NCI-H2107 treated with DMSO at 0.1 percent for 48 hours (cell line): ENCODE results near the gene ATN1.

Experiments
- DNase-seq: peaks from one replicate; lab custom pipeline; 2025; ENCODE audit not compliant: unreplicated experiment; lab: John Stamatoyannopoulos, UW

ATN1 gene

DNA sequence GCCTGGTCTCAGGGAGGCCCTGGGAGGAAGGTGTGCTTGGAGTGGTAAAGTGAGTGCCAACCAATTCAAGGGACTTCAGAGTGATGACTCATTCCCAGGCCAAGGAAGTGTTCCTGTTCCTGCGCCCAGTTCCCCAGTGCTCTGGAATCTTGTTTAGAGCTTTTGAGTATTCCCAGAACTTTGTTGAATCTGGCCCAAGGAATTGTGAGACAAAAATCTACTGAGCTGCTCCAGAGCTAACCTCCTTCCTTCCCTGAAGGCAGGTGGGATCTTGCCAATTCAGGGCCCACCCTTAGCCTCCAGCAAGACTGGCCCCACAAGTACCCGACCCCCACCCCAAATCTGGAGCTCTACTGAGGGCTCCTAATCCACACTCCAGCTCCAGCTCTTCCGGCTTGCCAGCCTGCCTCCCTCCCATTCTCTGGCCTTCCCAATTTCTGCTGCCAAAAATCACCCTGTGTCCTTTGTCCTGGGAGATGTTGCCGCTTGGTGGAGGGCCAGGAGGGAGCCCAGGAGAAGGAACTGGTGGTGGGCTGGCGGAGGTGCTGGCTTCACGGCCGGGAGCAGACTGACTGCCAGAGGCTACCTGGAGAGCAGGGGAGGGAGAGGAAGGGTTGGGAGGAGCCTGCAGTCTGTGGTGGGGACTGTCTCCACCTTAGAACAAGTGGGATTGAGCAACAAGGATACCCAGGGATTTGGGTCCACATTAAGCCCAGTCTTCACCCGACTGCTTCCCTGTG is 2.0 kb upstream of the ATN1 start:
- no peak for DNase-seq

DNA sequence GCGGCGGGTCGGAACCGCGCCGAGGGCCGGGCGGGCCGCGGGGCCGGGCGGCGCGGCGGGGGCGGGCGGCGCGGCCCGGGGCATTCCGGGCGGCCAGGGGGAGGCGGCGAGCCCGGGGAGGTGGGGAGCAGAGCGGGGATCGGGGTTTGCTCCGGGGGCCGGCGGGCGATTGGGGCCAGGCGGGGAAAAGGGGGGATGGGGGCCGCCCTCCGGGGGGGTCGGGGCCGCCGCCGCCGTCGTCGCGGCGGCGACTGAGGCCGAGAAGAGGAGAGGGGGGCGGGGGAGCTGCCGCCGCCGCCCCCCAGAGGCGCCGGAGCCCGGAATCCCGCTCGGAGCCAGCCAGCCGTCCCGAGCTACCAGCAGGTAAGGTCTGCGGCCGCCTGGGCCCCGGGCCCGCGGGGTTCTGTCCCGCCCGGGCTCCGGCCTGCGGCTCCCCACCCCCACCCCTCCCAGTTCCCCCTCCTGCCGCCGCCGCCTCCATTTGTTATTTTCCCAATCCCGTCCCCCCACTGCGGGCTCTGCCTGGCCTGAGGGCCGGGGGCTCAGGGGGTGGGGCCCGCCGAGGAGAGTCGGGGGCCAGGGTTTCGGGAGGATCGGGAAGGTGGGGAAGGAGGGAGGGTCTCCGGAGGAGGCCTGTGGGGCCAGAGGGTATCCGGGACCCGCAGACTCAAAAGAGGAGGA is 403 bp downstream of the ATN1 start:
- no peak for DNase-seq

DNA sequence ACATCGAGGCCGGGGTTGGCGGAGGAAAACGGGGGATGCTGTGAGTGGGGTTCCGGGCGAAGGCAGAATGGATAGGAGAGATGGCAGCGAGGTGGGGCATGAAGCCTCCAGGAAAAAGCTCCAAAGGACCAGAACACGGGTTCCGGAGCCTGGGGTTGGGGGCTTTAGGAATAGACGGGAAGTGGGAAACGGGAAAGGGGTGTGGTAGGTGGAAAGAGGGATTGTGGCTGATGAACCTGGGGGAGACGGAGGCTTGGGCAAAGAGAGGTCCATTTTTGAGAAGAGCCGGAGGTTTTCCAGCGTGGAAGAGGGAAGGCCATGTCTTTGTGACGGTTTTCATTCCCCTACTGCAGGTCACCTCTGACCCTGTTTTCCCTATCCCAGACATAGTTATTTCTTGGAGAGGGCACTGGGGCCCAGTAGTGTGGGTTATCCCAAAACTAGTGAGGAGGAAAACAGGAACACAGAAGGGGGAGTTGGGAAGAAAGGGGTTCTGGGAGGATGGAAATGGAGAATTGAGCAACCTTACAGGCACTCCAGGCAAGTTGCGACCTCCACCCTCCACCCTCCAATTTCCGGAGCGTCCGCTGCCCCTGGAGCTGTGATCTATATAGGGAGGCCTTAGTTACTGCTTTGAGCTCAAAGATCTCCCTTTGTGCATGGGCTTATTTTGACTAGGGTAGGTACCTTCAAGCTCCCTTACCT is 1.1 kb downstream of the ATN1 start:
- DNase-seq, result no peak

DNA sequence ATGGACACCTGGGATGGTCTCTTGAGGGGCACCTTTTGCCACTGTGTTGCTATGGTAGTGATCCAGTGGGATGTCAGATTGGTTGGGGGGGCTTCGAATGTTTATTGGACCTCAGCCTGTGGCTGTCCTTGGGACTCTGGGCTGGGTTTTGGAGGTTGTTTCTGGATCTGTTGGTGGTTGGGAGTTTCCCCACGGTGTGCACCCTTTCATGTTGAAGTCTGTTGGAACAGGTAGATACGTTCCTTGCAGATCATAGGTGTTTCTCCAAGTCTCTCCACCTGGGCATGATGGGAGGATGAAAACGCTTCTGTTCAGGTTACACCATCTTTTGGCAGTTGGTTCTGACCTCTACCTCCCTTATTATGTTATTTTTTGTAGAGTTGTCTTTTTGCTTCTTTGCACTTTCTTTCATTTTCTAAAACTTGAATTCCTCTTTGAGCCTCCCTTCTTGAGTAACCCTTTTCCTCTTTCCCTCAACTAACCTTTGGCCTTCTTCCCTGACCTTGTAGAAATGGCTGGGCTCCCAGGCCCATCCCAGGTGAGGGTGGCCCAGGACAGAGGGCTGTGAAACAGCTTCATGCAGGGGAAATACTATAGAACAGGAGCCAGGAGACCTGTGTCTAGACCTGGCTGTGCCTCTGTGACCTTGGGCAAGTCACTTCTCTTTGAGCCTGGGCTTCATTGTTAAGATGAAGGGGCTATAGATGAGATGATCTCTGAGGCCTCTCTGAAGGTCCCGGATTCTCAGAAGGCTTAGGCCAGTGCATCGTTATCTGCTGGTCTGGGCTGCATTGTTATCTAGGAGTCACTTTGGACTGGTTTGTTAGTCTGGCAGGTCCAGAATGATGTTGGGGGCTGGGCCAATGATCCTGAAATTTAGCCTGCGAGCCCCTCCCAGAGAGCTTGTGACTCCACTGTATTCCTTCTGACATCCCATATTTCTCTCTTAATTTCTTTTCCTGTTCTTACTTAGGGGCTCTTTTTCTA is 2.0 kb downstream of the ATN1 start:
- no peak for DNase-seq

DNA sequence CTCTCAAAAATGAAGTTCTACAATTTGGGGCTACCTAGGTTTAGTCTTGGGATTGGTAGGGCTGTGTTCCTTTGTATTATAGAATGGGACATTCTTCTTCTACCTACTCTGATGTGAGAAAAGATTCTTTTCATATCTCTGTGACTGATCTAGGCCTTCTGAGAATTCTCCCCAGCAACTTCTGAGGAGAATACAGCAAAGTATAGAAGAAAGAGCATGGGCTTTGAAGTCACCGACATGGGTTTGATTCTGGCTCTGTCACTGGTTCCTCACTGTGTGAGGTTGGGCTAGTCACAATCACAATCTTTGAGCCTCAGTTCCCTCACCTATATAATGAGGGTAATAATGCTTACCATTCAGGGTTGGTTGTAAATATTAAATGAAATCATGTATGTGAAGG is 5.0 kb downstream of the ATN1 start:
- DNase-seq, result no peak

DNA sequence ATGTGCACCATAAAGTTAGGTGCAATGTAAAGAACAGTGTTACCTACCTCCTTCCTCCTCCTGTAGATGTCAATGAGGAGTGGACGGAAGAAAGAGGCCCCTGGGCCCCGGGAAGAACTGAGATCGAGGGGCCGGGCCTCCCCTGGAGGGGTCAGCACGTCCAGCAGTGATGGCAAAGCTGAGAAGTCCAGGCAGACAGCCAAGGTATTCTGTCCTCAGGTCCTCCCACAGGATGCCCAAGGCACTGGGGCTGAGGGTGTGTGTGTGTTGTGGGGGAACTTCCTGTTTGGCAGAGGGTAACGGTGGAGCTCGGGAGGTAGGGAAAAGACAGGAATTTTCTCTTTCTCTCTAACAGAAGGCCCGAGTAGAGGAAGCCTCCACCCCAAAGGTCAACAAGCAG is 6.4 kb downstream of the ATN1 start:
- DNase-seq, result no peak

DNA sequence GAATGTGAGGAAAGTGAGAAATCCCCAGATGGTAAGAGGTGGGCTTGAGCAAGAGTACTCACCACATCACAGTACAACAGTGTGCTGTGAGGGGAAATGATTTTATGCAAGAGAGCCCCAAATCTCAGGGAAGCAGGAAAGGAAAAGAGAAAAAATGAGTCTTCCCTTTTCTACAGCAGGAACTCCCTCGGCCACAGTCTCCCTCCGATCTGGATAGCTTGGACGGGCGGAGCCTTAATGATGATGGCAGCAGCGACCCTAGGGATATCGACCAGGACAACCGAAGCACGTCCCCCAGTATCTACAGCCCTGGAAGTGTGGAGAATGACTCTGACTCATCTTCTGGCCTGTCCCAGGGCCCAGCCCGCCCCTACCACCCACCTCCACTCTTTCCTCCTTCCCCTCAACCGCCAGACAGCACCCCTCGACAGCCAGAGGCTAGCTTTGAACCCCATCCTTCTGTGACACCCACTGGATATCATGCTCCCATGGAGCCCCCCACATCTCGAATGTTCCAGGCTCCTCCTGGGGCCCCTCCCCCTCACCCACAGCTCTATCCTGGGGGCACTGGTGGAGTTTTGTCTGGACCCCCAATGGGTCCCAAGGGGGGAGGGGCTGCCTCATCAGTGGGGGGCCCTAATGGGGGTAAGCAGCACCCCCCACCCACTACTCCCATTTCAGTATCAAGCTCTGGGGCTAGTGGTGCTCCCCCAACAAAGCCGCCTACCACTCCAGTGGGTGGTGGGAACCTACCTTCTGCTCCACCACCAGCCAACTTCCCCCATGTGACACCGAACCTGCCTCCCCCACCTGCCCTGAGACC is 7.8 kb downstream of the ATN1 start:
- no peak for DNase-seq

DNA sequence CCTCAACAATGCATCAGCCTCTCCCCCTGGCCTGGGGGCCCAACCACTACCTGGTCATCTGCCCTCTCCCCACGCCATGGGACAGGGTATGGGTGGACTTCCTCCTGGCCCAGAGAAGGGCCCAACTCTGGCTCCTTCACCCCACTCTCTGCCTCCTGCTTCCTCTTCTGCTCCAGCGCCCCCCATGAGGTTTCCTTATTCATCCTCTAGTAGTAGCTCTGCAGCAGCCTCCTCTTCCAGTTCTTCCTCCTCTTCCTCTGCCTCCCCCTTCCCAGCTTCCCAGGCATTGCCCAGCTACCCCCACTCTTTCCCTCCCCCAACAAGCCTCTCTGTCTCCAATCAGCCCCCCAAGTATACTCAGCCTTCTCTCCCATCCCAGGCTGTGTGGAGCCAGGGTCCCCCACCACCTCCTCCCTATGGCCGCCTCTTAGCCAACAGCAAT is 8.5 kb downstream of the ATN1 start:
- no peak for DNase-seq

DNA sequence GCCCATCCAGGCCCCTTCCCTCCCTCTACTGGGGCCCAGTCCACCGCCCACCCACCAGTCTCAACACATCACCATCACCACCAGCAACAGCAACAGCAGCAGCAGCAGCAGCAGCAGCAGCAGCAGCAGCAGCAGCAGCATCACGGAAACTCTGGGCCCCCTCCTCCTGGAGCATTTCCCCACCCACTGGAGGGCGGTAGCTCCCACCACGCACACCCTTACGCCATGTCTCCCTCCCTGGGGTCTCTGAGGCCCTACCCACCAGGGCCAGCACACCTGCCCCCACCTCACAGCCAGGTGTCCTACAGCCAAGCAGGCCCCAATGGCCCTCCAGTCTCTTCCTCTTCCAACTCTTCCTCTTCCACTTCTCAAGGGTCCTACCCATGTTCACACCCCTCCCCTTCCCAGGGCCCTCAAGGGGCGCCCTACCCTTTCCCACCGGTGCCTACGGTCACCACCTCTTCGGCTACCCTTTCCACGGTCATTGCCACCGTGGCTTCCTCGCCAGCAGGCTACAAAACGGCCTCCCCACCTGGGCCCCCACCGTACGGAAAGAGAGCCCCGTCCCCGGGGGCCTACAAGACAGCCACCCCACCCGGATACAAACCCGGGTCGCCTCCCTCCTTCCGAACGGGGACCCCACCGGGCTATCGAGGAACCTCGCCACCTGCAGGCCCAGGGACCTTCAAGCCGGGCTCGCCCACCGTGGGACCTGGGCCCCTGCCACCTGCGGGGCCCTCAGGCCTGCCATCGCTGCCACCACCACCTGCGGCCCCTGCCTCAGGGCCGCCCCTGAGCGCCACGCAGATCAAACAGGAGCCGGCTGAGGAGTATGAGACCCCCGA is 9.1 kb downstream of the ATN1 start:
- no peak for DNase-seq

DNA sequence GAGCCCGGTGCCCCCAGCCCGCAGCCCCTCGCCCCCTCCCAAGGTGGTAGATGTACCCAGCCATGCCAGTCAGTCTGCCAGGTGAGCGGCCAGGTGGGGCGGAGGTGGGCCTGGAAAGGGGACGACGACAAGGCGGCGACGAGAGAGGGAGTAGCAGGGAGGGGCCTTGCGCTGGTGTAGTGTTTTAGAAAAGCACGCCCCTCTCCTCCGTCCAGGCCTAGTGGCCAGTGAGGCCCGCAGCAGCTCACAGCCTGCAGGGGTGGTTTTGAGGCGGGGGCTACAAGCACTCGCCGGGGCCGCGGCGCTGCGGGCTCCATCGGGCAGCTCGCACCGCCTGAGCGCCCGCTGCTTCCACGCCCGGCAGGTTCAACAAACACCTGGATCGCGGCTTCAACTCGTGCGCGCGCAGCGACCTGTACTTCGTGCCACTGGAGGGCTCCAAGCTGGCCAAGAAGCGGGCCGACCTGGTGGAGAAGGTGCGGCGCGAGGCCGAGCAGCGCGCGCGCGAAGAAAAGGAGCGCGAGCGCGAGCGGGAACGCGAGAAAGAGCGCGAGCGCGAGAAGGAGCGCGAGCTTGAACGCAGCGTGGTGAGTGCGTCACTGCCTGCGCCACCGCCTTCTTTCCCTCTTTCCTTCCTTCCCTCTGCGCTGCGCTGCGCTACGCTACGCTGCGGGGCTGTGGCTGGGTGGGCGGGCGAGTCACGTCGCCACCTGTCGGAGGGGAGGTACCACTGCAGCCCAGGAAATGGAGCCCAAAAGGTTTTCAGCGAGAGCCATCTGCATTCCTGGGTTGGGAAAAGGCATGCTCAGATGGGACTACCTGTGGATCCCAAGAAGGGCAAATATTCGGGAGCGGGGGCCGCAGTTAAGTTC is 10.0 kb downstream of the ATN1 start:
- DNase-seq, result peak; percentile 99

DNA sequence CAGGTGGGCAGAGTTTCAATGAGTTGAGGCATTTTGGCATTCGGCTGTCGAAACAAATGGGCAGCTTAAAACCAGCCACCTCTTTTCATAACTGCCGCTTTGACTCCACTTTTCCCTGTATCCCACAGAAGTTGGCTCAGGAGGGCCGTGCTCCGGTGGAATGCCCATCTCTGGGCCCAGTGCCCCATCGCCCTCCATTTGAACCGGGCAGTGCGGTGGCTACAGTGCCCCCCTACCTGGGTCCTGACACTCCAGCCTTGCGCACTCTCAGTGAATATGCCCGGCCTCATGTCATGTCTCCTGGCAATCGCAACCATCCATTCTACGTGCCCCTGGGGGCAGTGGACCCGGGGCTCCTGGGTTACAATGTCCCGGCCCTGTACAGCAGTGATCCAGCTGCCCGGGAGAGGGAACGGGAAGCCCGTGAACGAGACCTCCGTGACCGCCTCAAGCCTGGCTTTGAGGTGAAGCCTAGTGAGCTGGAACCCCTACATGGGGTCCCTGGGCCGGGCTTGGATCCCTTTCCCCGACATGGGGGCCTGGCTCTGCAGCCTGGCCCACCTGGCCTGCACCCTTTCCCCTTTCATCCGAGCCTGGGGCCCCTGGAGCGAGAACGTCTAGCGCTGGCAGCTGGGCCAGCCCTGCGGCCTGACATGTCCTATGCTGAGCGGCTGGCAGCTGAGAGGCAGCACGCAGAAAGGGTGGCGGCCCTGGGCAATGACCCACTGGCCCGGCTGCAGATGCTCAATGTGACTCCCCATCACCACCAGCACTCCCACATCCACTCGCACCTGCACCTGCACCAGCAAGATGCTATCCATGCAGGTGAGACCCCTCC is 10.8 kb downstream of the ATN1 start:
- no peak for DNase-seq

DNA sequence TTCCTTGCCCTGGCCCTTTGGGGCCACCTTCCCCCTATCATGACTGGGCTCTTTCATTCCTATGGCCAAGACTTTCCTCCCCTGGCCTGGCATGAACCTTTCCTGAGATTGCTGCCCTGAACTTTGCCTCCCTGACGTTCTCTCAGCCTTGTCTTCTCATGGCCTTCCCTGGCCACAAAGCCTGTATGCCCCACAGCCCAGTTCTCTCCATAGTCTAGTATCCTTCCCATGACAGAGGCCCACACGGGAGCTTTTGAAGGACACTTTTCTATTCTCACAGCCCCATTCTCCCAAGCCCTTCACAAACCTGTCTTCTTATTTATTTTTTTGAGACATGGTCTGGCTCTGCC is 11.4 kb downstream of the ATN1 start:
- no peak for DNase-seq

DNA sequence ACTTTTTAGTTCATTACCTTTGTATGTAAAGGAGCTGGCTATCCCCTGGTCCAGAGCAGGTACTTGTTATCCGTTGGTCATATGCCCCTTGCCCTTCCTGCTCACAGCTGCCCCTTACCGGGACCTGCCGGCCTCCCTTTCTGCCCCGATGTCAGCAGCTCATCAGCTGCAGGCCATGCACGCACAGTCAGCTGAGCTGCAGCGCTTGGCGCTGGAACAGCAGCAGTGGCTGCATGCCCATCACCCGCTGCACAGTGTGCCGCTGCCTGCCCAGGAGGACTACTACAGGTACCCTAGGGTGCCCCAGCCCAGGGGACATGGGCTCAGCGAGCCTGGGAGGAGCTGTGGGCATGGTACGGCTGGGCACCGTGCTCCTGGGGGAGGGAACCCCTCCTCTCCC is 13.5 kb downstream of the ATN1 start:
- DNase-seq, result no peak

DNA sequence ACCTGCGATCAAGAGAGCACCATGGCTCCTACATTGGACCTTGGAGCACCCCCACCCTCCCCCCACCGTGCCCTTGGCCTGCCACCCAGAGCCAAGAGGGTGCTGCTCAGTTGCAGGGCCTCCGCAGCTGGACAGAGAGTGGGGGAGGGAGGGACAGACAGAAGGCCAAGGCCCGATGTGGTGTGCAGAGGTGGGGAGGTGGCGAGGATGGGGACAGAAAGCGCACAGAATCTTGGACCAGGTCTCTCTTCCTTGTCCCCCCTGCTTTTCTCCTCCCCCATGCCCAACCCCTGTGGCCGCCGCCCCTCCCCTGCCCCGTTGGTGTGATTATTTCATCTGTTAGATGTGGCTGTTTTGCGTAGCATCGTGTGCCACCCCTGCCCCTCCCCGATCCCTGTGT is 14.0 kb downstream of the ATN1 start:
- DNase-seq, result no peak

DNA sequence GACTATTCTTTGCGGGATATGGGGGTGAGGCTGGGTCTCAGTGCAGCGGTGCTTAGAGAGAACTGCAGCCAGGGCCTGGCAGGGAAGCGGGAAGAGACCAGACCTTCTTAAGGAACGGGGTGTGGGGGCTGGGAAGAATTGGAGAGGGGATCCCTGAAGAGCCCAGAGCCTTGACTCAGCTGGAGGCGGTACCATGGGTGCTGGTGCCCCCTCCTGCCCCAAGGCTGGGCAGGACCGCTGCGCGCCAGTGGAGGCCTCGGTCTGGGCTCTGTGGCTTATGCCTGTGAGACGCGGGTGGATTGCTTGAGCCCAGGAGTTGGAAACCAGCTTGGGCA is 14.5 kb downstream of the ATN1 start:
- no peak for DNase-seq

DNA sequence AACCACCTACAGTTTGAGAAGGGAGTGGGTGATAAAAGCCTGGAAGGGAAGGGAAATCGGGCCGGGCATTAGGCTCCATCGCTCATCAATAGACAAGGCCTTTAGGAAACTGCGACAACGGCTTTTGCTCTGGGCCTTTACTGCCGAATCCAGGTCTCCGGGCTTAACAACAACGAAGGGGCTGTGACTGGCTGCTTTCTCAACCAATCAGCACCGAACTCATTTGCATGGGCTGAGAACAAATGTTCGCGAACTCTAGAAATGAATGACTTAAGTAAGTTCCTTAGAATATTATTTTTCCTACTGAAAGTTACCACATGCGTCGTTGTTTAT is 15.6 kb downstream of the ATN1 start:
- DNase-seq, result peak; percentile 99

DNA sequence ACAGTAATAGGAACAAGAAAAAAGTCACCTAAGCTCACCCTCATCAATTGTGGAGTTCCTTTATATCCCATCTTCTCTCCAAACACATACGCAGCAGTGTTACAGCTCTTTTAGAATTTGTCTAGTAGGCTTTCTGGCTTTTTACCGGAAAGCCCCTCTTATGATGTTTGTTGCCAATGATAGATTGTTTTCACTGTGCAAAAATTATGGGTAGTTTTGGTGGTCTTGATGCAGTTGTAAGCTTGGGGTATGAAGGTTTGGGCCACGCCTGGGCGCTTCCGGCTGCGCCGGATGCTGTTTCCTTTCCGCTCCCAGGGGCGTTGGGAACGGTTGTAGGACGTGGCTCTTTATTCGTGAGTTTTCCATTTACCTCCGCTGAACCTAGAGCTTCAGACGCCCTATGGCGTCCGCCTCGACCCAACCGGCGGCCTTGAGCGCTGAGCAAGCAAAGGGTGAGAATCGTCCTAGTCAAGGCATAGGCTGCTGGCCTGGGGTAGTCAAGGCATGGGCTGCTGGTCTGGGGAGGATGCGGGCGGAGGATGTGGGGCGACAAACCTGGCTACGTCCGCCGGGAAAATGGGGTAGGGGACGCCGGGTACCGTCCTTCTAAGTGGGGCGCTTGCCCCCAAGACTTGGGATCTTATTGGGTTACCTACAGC is 16.1 kb downstream of the ATN1 start, which contains the start of the genes C12orf57 and RNU7-1:
TSS of gene C12orf57 (plus strand) at position 301 of the 659 bp plus-strand sequence. CDS start at position 401, 100 bp downstream.
TSS of gene RNU7-1 (plus strand) at position 95 of the 659 bp plus-strand sequence.
- peak; percentile 99 for DNase-seq
